Iris pigment epithelial cell (primary cell): ENCODE measurements around the gene STAT6.

ENCODE experiments used
- DNase-seq: peaks from one replicate; pipeline ENCODE4 v3.0.0-alpha.2; 2011; ENCODE audit warnings: low read depth

STAT6 gene

GRCh38 chr12:57111031-57111734 lies at the start of gene STAT6:
TSS of gene STAT6 (minus strand) at chr12:57111362. CDS start at chr12:57108278, 3,084 bp downstream.
- peak; percentile 92 for DNase-seq

DNA sequence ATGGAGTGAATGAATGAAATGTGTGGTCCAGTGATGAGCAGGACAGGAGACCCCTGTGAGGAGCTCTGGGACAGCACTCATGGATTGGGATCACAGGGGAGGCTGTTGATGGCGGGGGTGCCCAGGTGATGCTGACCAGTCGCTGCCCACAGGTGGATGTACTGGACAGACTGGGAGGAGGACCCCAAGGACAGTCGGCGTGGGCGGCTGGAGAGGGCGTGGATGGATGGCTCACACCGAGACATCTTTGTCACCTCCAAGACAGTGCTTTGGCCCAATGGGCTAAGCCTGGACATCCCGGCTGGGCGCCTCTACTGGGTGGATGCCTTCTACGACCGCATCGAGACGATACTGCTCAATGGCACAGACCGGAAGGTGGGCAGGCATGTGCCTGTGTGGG lies 49.6 kb upstream of the STAT6 start:
- no peak for DNase-seq

DNA sequence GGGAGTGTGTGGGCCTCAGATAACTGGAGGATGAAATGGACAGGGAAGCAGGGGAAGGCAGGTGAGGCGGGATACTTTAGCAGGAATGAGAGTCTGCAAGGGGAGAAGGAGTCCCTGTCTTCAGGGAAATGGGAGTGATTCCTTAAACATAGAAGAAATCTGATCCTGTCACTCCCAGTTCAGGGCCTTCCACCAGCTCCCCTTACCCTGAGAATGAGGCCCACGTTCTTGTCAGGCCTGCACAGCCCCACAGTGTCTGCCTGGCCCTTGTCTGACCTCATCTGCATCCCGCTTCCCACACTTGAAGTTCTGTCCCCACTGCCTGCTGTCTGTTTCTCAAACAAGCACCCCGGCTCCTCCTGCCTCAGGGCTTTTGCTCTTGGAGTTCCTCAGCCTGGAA lies 48.9 kb upstream of the STAT6 start:
- no peak for DNase-seq

- DNase-seq: no peak
These were observed 48.1 kb upstream of the STAT6 start for GRCh38 chr12:57159311-57159710.

- DNase-seq: no peak
These were observed 47.5 kb upstream of the STAT6 start for GRCh38 chr12:57158665-57159064.

DNA sequence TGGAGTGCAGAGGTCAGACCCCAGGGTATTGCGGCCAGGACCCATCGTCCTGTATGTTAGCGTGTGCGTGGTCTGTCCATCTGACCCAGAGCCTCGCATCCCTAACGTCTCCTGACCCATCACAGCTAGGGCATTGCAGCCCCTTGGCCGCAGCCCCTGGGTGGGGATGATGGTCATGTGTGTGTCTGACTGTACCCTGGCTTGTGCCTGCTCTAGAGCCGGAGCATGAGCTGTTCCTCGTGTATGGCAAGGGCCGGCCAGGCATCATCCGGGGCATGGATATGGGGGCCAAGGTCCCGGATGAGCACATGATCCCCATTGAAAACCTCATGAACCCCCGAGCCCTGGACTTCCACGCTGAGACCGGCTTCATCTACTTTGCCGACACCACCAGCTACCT lies 47.0 kb upstream of the STAT6 start:
- no peak for DNase-seq

DNA sequence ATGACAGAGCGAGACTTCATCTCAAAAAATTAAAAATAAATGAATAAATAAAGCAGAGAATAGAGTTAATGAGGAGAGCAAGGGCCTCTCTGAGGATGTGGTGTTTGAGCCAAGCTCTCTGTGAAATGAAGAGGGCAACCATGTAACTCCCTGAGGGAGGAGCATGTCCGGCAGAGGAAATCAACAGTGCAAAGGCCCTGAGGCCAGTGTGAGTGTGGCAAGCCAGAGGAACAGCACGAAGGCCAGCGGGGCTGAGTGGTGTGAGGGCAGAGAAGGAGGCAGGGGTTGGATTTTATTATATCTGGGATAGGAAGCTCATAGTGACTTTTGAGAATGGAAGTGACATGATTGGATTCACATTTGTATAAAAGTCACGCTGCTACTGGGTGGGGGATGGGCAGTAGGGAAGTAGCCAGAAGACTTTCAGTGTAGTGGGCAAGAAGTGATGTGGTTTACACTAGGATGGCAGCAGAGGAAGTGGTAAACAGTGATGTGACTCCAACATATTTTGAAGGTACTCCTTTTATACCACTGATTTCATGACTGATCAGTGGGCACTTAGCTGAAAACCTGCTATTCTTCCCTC lies 46.5 kb upstream of the STAT6 start:
- DNase-seq: no peak

DNA sequence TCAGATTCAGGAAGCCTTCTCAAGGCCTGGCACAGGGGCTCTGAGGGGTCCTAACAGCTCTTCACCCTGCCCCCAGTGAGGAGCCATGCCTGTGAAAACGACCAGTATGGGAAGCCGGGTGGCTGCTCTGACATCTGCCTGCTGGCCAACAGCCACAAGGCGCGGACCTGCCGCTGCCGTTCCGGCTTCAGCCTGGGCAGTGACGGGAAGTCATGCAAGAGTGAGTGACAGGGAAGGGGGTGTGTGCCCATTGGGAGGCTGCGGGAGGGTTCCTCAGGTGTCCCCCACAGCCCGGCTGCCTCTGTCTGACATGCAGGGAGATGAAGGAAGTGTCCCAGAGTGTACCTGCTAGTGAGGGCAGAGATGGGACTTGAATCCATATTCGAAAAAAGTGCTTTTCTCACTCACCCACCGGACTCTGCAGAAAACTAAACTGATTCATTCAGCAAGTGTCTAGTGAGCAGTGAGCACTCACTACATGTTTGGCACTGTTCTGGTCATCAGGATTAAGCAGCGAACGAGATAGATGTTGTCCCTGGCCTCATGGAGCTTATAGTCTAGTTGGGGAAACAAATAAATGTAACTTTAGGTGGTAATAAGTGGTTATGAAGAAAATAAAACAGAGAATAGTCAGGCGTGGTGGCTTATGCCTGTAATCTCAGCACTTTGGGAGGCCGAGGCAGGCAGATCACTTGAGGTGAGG lies 45.7 kb upstream of the STAT6 start:
- DNase-seq: no peak

GRCh38 chr12:57154804-57155434 lies 43.8 kb upstream of the STAT6 start:
- DNase-seq: no peak

DNA sequence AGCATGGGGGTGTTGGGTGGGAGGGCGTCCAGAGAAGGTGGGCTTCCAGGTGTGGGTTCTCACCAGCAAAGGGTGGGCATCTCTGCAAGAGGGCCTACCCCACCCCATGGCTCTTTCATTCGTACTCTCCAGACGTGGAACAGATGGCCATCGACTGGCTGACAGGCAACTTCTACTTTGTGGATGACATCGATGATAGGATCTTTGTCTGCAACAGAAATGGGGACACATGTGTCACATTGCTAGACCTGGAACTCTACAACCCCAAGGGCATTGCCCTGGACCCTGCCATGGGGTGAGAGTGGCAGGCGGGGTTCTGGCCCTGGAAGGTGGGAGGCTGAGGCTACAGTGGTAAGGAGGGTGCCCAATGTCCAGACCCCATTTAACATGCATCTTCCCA lies 42.9 kb upstream of the STAT6 start:
- DNase-seq: no peak

DNA sequence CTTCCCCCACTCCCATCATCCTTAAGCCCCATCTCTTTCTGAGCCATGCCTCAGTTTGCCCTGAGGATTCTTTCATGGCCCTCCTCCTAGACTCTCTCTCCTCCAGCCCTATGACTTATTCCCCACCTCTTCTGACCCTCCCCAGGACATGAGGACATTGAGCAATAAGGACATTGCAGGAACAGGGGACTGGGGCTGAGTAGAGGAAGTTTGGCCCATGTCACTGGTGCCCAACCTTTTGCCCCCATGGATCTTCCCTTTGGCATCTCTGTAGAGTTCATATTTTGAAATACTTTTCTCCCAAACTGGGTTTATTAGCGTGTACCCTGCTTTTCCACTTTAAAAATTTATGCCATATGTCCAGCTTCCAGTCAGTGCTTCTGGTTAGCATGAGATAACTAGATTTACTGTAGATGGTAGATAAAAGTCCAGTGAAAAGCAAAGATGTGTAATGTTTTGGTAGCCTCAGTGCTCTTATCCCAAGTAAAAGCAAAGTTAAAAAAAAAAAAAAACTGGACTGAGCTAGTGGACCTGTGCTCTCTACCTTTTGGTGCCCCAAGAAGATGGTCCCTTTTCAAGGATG lies 42.3 kb upstream of the STAT6 start:
- DNase-seq: no peak

DNA sequence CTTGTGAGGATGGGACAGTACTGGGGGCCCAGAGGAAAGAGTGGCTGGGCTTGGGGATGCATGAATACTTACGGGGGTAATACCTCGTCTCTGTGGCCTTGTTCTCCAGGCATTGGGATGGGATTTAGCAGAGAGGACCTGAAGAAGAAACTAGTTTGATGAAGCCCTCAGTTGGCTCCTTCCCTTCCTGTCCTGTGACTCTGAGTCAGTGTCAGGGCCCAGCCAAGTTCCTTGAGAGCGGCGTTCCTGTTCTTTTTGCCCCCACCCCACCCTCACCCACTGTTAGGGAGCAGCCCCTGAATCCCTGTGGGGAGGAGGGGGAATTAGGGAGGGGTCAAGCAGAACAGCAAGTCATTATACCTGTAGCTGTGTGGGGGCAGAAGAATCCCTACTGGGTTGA lies 41.5 kb upstream of the STAT6 start:
- peak; percentile 72 for DNase-seq

DNA sequence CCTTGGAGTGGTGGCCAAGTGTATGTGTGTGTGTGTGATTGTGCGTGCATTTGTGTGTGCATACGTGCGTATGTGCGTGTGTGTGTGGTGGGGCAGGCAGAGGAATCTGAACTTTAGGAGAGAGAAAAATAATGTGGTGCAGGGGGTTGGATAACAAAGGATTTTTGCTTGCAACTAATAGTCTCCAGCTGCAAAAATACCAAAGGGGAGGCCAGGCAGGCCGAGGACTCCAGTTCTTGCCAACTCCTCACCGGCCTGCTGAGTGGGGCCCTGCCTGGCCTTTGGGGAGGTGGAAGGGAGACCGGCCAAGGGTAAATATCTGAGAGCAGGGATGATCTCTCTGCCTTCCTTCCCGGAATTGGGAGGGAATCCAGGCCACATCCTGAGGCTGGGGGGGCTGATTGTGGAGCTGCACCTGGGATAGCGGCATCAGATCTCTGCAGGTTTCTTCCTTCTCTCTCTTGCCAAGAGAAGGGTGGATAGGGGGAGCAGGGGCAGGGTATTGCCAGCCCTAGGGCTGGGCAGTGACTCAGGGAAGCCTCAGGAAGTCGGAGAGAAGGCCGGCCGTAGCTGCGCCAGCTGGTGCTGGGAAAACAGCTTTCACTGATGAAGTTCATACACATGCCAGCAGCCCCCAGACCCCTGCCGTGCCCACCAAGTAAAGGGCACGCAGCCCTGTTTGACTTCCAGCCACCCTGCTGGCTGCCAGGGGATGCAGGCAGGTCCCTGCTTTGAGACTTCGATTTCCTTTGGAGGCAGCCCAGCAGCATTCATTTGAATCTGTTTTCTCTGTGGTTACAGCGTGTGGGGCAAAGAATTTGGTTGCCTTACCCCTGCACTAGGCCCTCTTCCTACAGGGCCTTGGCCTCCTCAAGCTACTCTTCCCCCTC lies 40.8 kb upstream of the STAT6 start:
- peak; percentile 69 for DNase-seq

DNA sequence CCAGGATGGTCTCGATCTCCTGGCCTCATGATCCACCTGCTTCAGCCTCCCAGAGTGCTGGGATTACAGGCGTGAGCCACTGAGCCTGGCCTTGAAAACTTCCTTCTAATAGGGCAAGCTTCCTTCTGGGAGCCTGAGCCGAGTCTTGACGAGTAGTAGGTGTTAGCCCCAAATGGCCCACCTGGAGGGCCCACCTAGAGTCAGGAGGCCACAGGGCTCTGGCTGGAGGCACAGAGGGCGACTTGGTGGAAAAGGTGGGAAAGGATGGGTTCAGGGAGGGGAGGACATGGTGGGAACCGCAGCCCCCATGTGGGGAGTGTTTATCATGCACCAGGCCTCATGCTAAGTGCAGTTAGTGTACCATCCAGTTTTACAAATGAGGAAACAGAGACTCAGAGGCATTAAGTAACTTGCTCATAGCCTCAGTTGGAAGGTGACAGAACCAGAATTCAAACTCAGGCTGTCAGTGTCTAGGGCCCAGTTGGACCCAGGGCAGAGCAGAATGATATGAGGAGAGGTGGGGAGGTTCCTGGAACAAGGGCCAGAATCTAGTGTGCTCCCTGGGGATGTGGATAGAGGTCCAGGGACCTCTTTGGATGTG lies 39.3 kb upstream of the STAT6 start:
- no peak for DNase-seq

DNA sequence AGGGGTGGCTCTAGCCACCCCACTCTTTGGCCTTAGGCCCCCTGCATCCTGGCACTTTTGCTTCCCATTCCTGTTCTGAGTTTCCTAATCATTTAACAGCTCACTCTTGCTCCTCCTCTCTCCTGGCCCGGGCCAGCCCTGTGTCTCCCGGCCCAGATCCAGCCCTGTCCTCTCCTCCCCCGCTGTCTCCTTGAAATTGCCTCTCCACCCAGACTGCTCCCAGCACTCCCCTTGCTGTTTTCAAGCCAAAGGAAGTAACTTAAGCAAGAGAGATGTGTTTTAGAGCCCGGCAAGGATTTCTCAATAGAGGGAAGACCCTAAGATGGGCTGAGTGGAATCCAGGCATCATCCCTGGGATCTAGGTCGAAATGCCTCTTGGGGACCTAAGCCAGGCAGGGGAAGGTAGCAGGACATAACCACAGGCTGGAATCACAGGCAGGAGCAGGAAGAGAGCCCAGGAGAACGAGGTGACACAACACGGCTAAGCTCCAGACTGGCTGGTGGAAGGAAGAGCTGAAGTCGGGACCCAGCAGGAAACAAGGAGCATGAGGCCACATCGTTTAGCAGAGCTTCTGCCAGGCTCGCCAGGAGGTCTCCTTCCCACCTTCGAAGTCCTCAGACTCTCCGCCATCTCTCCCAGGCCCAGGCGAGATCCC lies 38.2 kb upstream of the STAT6 start:
- peak; percentile 80 for DNase-seq

- DNase-seq: peak; percentile 75
These were observed 37.5 kb upstream of the STAT6 start for GRCh38 chr12:57148469-57149244.

DNA sequence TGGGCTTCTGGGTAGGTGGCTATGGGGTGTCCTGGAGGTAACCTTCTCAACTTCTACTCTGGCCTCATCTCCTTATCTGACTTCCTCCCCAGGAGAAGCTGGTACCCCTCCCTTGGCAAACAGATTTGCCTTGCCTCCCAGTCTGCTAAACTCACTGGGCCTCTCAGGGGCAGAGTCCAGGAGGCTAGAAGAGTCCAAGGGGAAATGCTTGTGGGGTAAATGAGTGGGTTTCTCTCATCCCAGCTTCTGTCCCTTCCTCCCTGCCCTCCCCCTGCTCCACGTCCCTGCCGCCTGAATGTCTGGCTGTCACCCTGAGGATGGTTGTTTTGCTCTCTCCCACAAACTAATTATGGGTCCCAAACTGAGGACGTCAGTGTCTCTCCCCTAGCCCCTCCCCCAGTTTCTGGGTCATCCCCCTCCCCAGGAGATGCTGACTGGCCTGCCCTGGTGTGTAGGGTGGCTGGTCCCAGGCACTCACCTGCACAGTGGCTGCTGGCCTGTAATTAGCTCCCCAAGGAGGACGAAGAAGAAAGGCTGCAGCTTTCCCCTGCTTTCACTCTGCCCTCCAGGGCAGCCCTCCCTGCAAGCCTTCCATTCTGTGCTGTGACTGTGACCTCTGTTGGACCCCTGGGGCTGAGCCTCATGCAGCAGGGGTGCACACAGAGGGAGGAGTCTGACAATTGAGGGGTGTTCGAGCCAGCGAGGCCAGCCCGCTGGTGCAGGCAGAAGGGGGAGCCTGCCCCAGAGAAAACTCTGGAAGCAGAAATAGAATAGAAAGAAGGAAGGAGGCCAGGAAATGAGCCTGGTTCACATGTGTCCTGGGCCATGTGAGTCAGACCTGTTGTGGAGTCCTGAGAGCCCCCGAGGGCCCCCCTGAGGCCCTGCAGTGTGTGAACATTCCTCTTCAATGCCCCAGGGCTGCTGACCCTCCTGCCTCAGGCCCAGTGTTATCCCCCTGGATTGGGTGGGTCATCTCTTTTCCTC lies 36.1 kb upstream of the STAT6 start, which contains the start of gene LRP1-AS:
TSS of gene LRP1-AS (minus strand) at position 659 of the 984 bp plus-strand sequence.
- peak; percentile 77 for DNase-seq

DNA sequence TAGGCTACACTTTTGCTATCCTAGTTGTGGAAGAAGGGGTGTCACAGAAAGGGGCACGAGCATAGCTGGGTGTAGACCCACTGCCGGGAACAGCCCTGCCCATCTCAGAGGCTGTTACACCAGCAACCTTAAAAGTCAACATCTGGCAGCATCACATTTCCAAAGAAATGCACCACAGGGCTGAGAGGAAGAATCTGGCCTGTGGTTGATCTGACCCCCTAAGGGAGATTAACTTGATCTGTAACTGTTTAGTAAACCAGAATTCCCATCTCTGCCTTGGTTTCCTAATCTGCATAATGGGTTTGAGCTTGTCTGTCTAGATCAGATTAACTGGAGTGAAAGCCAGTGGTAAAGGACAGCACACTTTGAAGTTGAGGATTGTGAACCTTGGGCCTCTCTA lies 34.9 kb upstream of the STAT6 start:
- no peak for DNase-seq
